HCT116 (cell line): Measurements from ENCODE around the gene SORCS2. TPM values are rescaled to one million over a fixed set of nuclear protein-coding genes. Genes with fewer than 3 reads are reported as not detected.

Experiments used
- ATAC-seq: fragments of 200-7000 bp; cut with Tn5 transposase; 2 replicates; pipeline ENCODE4 v1.9.1; 2020; ENCODE audit warnings: mild to moderate bottlenecking, moderate library complexity
- BruUV-seq: library from RNA; stranded (reverse); fragments of 400-500 nt; replicated peaks from 2 replicates; lab custom pipeline; 2021; lab: Mats Ljungman, UMichigan
- CTCF ChIA-PET: fragments of 300-600 bp; sonication (Branson Sonifier 250); formaldehyde crosslinking; loops from one replicate; lab custom pipeline; 2021; ENCODE audit warnings: antibody characterized with exemption; lab: Charles Lee
- POLR2A ChIA-PET: fragments of 300-600, 350-600 bp; sonication (Branson Sonifier 250); formaldehyde crosslinking; loops from one replicate; lab custom pipeline; 2021; ENCODE audit warnings: antibody characterized with exemption; lab: Charles Lee
- RAD21 ChIA-PET, 2 experiments: fragments of 300-600 bp; sonication (Branson Sonifier 250); formaldehyde crosslinking; loops; one replicate each; lab custom pipeline; 2023; ENCODE audit warnings: low total read pairs in 2 of 2; ENCODE audit not compliant: uncharacterized antibody in 2 of 2, unreplicated experiment in 2 of 2, low non-redundant PET in 1 of 2; lab: Charles Lee
- DNase-seq: peaks from one replicate; pipeline ENCODE4 v3.0.0-alpha.2; 2010; ENCODE audit warnings: low read depth, low spot score
- H2AFZ ChIP-seq: fragments of 200-600 bp; shearing (Covaris generic), sonication (generic); 2 replicates; pipeline ENCODE4 v1.6.1; 2017; ENCODE audit warnings: low read depth, mixed run types, mixed read lengths, antibody characterized with exemption, low read length; ENCODE audit not compliant: poor library complexity, severe bottlenecking
- H3K27ac ChIP-seq: 2 replicates; pipeline ENCODE4 v1.5.1; 2012; ENCODE audit warnings: low read depth, low read length
- H3K27me3 ChIP-seq: fragments of 200-600 bp; sonication (generic); 2 replicates; pipeline ENCODE4 v1.6.1; 2016; ENCODE audit warnings: mixed run types, low read length, mixed read lengths; ENCODE audit not compliant: insufficient read depth
- H3K36me3 ChIP-seq, 2 experiments: fragments of 200-500 bp in 1 of 2; fragments of 200-600 bp in 1 of 2; sonication (Bioruptor generic) in 1 of 2; sonication (generic) in 1 of 2; 2 replicates each; pipeline versions ENCODE4 v1.5.1 to v1.6.1; 2014 to 2016; ENCODE audit warnings: low read length in 2 of 2, inconsistent platforms in 1 of 2, mixed read lengths in 1 of 2, mixed run types in 1 of 2; ENCODE audit not compliant: insufficient read depth in 2 of 2, control insufficient read depth in 1 of 2
- H3K4me1 ChIP-seq, 2 experiments: fragments of 200-600 bp in 1 of 2; sonication (generic) in 1 of 2; 2 replicates each; pipeline versions ENCODE4 v1.5.1 to v1.6.1; 2012 to 2017; ENCODE audit warnings: low read length in 2 of 2, inconsistent platforms in 1 of 2, mild to moderate bottlenecking in 1 of 2, mixed read lengths in 1 of 2, mixed run types in 1 of 2, moderate library complexity in 1 of 2; ENCODE audit not compliant: insufficient read depth in 2 of 2, control insufficient read depth in 1 of 2
- H3K4me2 ChIP-seq: fragments of 200-600 bp; sonication (generic); 2 replicates; pipeline ENCODE4 v1.6.1; 2017; ENCODE audit warnings: mixed run types, low read length, mixed read lengths
- H3K4me3 ChIP-seq, 2 experiments: fragments of 200-600 bp in 1 of 2; sonication (generic) in 1 of 2; replicated peaks in 1 of 2; 2 replicates each; pipeline ENCODE4 v1.5.1; 2011 to 2016; ENCODE audit warnings: low read length in 2 of 2, control low read depth in 1 of 2, low read depth in 1 of 2, mild to moderate bottlenecking in 1 of 2, mixed read lengths in 1 of 2, mixed run types in 1 of 2
- H3K79me2 ChIP-seq: fragments of 200-600 bp; sonication (generic); 2 replicates; pipeline ENCODE4 v1.6.1; 2017; ENCODE audit warnings: mild to moderate bottlenecking, mixed run types, low read length, moderate library complexity, mixed read lengths; ENCODE audit not compliant: insufficient read depth
- H3K9ac ChIP-seq: fragments of 200-600 bp; sonication (generic); 2 replicates; pipeline ENCODE4 v1.6.1; 2016; ENCODE audit warnings: low read length, mixed read lengths
- H3K9me2 ChIP-seq: fragments of 200-600 bp; sonication (generic), shearing (Covaris generic); 2 replicates; pipeline ENCODE4 v1.6.1; 2017; ENCODE audit warnings: mixed run types, mild to moderate bottlenecking, moderate library complexity; ENCODE audit not compliant: insufficient read depth
- H3K9me3 ChIP-seq, 2 experiments: fragments of 200-500 bp in 1 of 2; fragments of 200-600 bp in 1 of 2; sonication (Bioruptor generic) in 1 of 2; sonication (generic) in 1 of 2; 2 replicates each; pipeline ENCODE4 v1.6.1; 2014 to 2017; ENCODE audit warnings: low read length in 2 of 2, mixed read lengths in 2 of 2, inconsistent platforms in 1 of 2, low read depth in 1 of 2, mild to moderate bottlenecking in 1 of 2, mixed run types in 1 of 2, moderate library complexity in 1 of 2; ENCODE audit not compliant: control insufficient read depth in 1 of 2, insufficient read depth in 1 of 2
- H4K20me1 ChIP-seq: fragments of 200-600 bp; sonication (generic), shearing (Covaris generic); 2 replicates; pipeline ENCODE4 v1.6.1; 2017; ENCODE audit warnings: mixed run types, mild to moderate bottlenecking, moderate library complexity; ENCODE audit not compliant: insufficient read depth
- CBX3 ChIP-seq: IDR thresholded peaks from 2 replicates; pipeline ENCODE4 v1.6.1; 2012; ENCODE audit warnings: low read depth
- CEBPB ChIP-seq: IDR thresholded peaks from 2 replicates; pipeline ENCODE4 v1.6.1; 2012; ENCODE audit warnings: low read depth
- CTCF ChIP-seq, 3 experiments: fragments of 200-600 bp in 1 of 3; sonication (generic) in 1 of 3; IDR thresholded peaks in 2 of 3; conservative IDR thresholded peaks in 1 of 3; 2 replicates each; pipeline ENCODE4 v1.5.1; 2012 to 2017; ENCODE audit warnings: low read depth in 2 of 3, low read length in 2 of 3, antibody characterized with exemption in 1 of 3, borderline replicate concordance in 1 of 3, control low read depth in 1 of 3, mild to moderate bottlenecking in 1 of 3, mixed read lengths in 1 of 3, mixed run types in 1 of 3, moderate library complexity in 1 of 3; ENCODE audit not compliant: insufficient read depth in 1 of 3
- EGR1 ChIP-seq: IDR thresholded peaks from 2 replicates; pipeline ENCODE4 v1.6.1; 2012; ENCODE audit warnings: low read depth
- ELF1 ChIP-seq: IDR thresholded peaks from 2 replicates; pipeline ENCODE4 v1.6.1; 2012; ENCODE audit warnings: low read depth, borderline replicate concordance
- EZH2 ChIP-seq: fragments of 200-600 bp; sonication (generic); IDR thresholded peaks from 2 replicates; pipeline ENCODE4 v1.6.1; 2017; ENCODE audit warnings: antibody characterized with exemption, mixed run types
- EZH2phosphoT487 ChIP-seq: fragments of 200-600 bp; IDR thresholded peaks from 2 replicates; pipeline ENCODE4 v1.6.1; 2018; ENCODE audit warnings: antibody characterized with exemption, borderline replicate concordance
- FOSL1 ChIP-seq: IDR thresholded peaks from 2 replicates; pipeline ENCODE4 v1.6.1; 2012; ENCODE audit warnings: low read depth
- POLR2A ChIP-seq: IDR thresholded peaks from 2 replicates; pipeline ENCODE4 v1.7.0; 2011; ENCODE audit warnings: borderline replicate concordance; ENCODE audit not compliant: insufficient read depth, insufficient read length; ENCODE audit errors: extremely low read depth
- POLR2AphosphoS5 ChIP-seq: IDR thresholded peaks from 2 replicates; pipeline ENCODE4 v1.6.1; 2011; ENCODE audit warnings: mild to moderate bottlenecking, low read depth, low read length, moderate library complexity
- RAD21 ChIP-seq: IDR thresholded peaks from 2 replicates; pipeline ENCODE4 v1.6.1; 2012; ENCODE audit warnings: low read depth, mild to moderate bottlenecking
- SP1 ChIP-seq: IDR thresholded peaks from 2 replicates; pipeline ENCODE4 v1.6.1; 2012; ENCODE audit warnings: low read depth
- SRF ChIP-seq: IDR thresholded peaks from 2 replicates; pipeline ENCODE4 v1.6.1; 2012; ENCODE audit warnings: low read depth
- TCF7L2 ChIP-seq: IDR thresholded peaks from 2 replicates; pipeline ENCODE4 v1.7.0; 2011; ENCODE audit warnings: borderline replicate concordance, inconsistent platforms; ENCODE audit not compliant: insufficient read depth, insufficient read length; ENCODE audit errors: extremely low read depth
- YY1 ChIP-seq: IDR thresholded peaks from 2 replicates; pipeline ENCODE4 v1.6.1; 2011; ENCODE audit warnings: low read length, low read depth, moderate library complexity, mild to moderate bottlenecking; ENCODE audit not compliant: insufficient replicate concordance; ENCODE audit errors: extremely low read depth
- ZFX ChIP-seq: fragments of 450-650 bp; IDR thresholded peaks from 2 replicates; pipeline ENCODE4 v1.6.1; 2017
- ZNF274 ChIP-seq: fragments of 200-500 bp; sonication (Bioruptor generic); IDR thresholded peaks from 2 replicates; pipeline ENCODE4 v1.6.1; 2014; ENCODE audit warnings: mild to moderate bottlenecking, low read depth, low read length, inconsistent platforms
- intact Hi-C: fragments of 100-400 bp; cut with micrococcal nuclease; formaldehyde crosslinking; loops from 2 replicates; pipeline ENCODE4 v1.10.0; 2022
- total RNA-seq: library from RNA; stranded (reverse); gene quantifications from one replicate; pipeline ENCODE4 v1.2.1, GENCODE V29; 2021; ENCODE audit not compliant: unreplicated experiment
- TF ChIP-seq, protein P1 (sequence below): IDR thresholded peaks from 2 replicates; pipeline ENCODE4 v1.6.1; 2012; ENCODE audit warnings: low read depth
- TF ChIP-seq, protein P2 (sequence below): IDR thresholded peaks from 2 replicates; pipeline ENCODE4 v1.6.1; 2011; ENCODE audit warnings: mild to moderate bottlenecking, low read length, moderate library complexity; ENCODE audit not compliant: insufficient replicate concordance; ENCODE audit errors: extremely low read depth

The SORCS2 gene
- total RNA-seq, 1 experiment from 2014 or later: 0.37 TPM

DNA sequence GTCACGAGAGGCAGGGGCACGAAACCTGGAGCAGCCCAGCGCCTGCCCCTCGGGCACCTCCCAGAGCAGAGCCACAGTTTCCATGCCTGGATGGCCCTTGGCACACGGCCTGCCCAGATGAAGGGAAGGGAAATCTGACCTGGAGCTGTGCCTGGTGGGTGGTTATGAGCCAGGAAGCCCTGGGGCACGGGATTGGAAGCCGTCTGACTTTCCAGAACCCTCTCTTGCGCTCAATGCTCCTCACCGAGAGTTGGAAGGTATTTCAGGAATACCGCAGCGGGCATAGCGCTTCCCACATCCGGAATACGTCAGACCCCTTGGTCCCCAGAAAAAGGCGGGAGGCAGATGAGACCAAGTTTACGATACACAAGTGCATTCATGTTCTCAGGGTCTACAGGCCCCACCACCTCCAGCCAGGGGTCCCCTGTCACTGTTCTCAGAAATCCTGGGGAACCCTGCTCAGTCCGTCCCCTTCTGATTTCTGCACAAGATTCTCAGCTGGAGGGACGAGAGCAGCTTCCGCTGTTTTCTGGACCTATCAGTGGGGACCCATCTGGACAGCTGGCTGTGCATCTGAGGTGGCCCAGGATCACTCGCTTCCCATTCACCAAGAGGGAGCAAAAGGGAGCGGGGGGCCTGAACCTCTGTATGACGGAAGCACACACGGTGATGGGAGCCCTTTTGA, 574.5 kb downstream of the SORCS2 start:
- no peak overlapping the region for H3K9ac ChIP-seq
- no peaks in the 10 kb centered on the region for H3K9me3 ChIP-seq
- H3K4me3 ChIP-seq: no peak overlapping the region
- peaks cover 0 to 2% of the 10 kb centered on the region in 2 experiments; a peak in 1 of 4 replicates for H3K4me1 ChIP-seq
- no peaks in the 10 kb centered on the region for H3K27me3 ChIP-seq
- TF ChIP-seq ELF1 (no peak), TCF7L2 (no peak), CBX3 (no peak), CTCF (IDR thresholded peaks at IDR 0.05 in 2 of 3, conservative IDR thresholded peaks at IDR 0.05 in 1 of 3; ENCODE audit: borderline replicate concordance in 1 of 3, insufficient read depth in 1 of 3, low read depth in 2 of 3, low read length in 2 of 3) (no peak), EGR1 (no peak), SP1 (no peak), EZH2phosphoT487 (no peak), CEBPB (no peak), ZNF274 (no peak), ZFX (no peak), EZH2 (no peak), POLR2A (no peak), YY1 (no peak), SRF (no peak), FOSL1 (no peak), RAD21 (no peak), POLR2AphosphoS5 (no peak)
- TF ChIP-seq, protein P1, sequence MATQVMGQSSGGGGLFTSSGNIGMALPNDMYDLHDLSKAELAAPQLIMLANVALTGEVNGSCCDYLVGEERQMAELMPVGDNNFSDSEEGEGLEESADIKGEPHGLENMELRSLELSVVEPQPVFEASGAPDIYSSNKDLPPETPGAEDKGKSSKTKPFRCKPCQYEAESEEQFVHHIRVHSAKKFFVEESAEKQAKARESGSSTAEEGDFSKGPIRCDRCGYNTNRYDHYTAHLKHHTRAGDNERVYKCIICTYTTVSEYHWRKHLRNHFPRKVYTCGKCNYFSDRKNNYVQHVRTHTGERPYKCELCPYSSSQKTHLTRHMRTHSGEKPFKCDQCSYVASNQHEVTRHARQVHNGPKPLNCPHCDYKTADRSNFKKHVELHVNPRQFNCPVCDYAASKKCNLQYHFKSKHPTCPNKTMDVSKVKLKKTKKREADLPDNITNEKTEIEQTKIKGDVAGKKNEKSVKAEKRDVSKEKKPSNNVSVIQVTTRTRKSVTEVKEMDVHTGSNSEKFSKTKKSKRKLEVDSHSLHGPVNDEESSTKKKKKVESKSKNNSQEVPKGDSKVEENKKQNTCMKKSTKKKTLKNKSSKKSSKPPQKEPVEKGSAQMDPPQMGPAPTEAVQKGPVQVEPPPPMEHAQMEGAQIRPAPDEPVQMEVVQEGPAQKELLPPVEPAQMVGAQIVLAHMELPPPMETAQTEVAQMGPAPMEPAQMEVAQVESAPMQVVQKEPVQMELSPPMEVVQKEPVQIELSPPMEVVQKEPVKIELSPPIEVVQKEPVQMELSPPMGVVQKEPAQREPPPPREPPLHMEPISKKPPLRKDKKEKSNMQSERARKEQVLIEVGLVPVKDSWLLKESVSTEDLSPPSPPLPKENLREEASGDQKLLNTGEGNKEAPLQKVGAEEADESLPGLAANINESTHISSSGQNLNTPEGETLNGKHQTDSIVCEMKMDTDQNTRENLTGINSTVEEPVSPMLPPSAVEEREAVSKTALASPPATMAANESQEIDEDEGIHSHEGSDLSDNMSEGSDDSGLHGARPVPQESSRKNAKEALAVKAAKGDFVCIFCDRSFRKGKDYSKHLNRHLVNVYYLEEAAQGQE: no peak
- TF ChIP-seq, protein P2, sequence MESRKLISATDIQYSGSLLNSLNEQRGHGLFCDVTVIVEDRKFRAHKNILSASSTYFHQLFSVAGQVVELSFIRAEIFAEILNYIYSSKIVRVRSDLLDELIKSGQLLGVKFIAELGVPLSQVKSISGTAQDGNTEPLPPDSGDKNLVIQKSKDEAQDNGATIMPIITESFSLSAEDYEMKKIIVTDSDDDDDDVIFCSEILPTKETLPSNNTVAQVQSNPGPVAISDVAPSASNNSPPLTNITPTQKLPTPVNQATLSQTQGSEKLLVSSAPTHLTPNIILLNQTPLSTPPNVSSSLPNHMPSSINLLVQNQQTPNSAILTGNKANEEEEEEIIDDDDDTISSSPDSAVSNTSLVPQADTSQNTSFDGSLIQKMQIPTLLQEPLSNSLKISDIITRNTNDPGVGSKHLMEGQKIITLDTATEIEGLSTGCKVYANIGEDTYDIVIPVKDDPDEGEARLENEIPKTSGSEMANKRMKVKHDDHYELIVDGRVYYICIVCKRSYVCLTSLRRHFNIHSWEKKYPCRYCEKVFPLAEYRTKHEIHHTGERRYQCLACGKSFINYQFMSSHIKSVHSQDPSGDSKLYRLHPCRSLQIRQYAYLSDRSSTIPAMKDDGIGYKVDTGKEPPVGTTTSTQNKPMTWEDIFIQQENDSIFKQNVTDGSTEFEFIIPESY: no peak
- no peaks in the 10 kb centered on the region for H3K9me2 ChIP-seq
- intact Hi-C loops: no loop called here
- CTCF ChIA-PET: no interaction called here
- H3K27ac ChIP-seq: no peak overlapping the region
- no peak overlapping the region for H3K4me2 ChIP-seq
- RAD21 ChIA-PET: no interaction called here
- BruUV-seq: no TSS peak
- H3K79me2 ChIP-seq: no peaks in the 10 kb centered on the region
- H2AFZ ChIP-seq: no peak overlapping the region
- peaks cover 0 to 2% of the 10 kb centered on the region in 2 experiments; a peak in 1 of 4 replicates for H3K36me3 ChIP-seq
- DNase-seq (no peak), ATAC-seq (no peak)
- POLR2A ChIA-PET: no interaction called here
- H4K20me1 ChIP-seq: no peaks in the 10 kb centered on the region
